Muscle layer of colon (tissue), 2 donors: ENCODE measurements around the gene XYLT1.

Experiments
- H3K27ac ChIP-seq: one replicate; pipeline ENCODE4 v1.7.0; 2013; ENCODE audit warnings: low read depth, mild to moderate bottlenecking, low read length, moderate library complexity
- H3K27me3 ChIP-seq, 2 donors: one replicate each; pipeline ENCODE4 v1.7.0; 2013; ENCODE audit warnings: low read length in 2 of 2, mild to moderate bottlenecking in 2 of 2; ENCODE audit not compliant: insufficient read depth in 2 of 2, control insufficient read depth in 1 of 2
- H3K36me3 ChIP-seq: one replicate; pipeline ENCODE4 v1.7.0; 2013; ENCODE audit warnings: mild to moderate bottlenecking, low read length; ENCODE audit not compliant: insufficient read depth
- H3K4me1 ChIP-seq: one replicate; pipeline ENCODE4 v1.7.0; 2013; ENCODE audit warnings: mild to moderate bottlenecking, low read length; ENCODE audit not compliant: insufficient read depth
- H3K4me3 ChIP-seq, 2 donors: one replicate each; pipeline ENCODE4 v1.7.0; 2013; ENCODE audit warnings: low read length in 2 of 2, low read depth in 1 of 2, mild to moderate bottlenecking in 1 of 2, moderate library complexity in 1 of 2
- H3K9ac ChIP-seq: one replicate; pipeline ENCODE4 v1.7.0; 2013; ENCODE audit warnings: low read length
- H3K9me3 ChIP-seq: one replicate; pipeline ENCODE4 v1.7.0; 2013; ENCODE audit warnings: mild to moderate bottlenecking, low read length
- donor health status: abdominal sarcoma.
- donor health status: Adenocarcinoma of cecum.

The XYLT1 gene

GRCh38 chr16:17107450-17107849, 363.3 kb downstream of the XYLT1 start:
- H3K36me3 ChIP-seq, result peaks cover 23% of the 10 kb centered on the region
- H3K27ac ChIP-seq, result no peak overlapping the region

GRCh38 chr16:17106243-17106791, 364.4 kb downstream of the XYLT1 start:
- Histone ChIP-seq H3K4me1 (no peaks in the 10 kb centered on the region), H3K9ac (no peak overlapping the region), H3K9me3 (no peaks in the 10 kb centered on the region), H3K4me3 (no peak overlapping the region), H3K27me3 (no peaks in the 10 kb centered on the region), H3K36me3 (peaks cover 23% of the 10 kb centered on the region), H3K27ac (no peak overlapping the region)

More at GRCh38 chr16:17107450-17107849, 363.3 kb downstream of the XYLT1 start:
- Histone ChIP-seq H3K4me3 (no peak overlapping the region), H3K27me3 (no peaks in the 10 kb centered on the region), H3K9ac (no peak overlapping the region), H3K9me3 (no peaks in the 10 kb centered on the region), H3K4me1 (no peaks in the 10 kb centered on the region)

GRCh38 chr16:17105239-17105797, 365.4 kb downstream of the XYLT1 start:
- no peak overlapping the region for H3K27ac ChIP-seq
- H3K36me3 ChIP-seq, result peaks cover 22% of the 10 kb centered on the region
- H3K9ac ChIP-seq, result no peak overlapping the region
- H3K4me3 ChIP-seq, result no peak overlapping the region
- H3K4me1 ChIP-seq, result no peaks in the 10 kb centered on the region
- H3K27me3 ChIP-seq, result no peaks in the 10 kb centered on the region
- H3K9me3 ChIP-seq, result no peaks in the 10 kb centered on the region

- Histone ChIP-seq H3K4me3 (no peak overlapping the region), H3K36me3 (peaks cover 16% of the 10 kb centered on the region), H3K9me3 (no peaks in the 10 kb centered on the region)
These were observed 366.1 kb downstream of the XYLT1 start for GRCh38 chr16:17104654-17105053.

GRCh38 chr16:17103216-17103615, 367.5 kb downstream of the XYLT1 start:
- Histone ChIP-seq H3K4me3 (no peak overlapping the region), H3K9me3 (no peaks in the 10 kb centered on the region), H3K9ac (no peak overlapping the region), H3K27me3 (no peaks in the 10 kb centered on the region), H3K27ac (no peak overlapping the region), H3K36me3 (peaks cover 2% of the 10 kb centered on the region), H3K4me1 (no peaks in the 10 kb centered on the region)

More at GRCh38 chr16:17104654-17105053, 366.1 kb downstream of the XYLT1 start:
- no peak overlapping the region for H3K9ac ChIP-seq
- no peaks in the 10 kb centered on the region for H3K4me1 ChIP-seq
- no peak overlapping the region for H3K27ac ChIP-seq
- no peaks in the 10 kb centered on the region for H3K27me3 ChIP-seq

- Histone ChIP-seq H3K27ac (no peak overlapping the region), H3K4me1 (no peaks in the 10 kb centered on the region), H3K4me3 (no peak overlapping the region), H3K9me3 (no peaks in the 10 kb centered on the region), H3K36me3 (no peaks in the 10 kb centered on the region), H3K27me3 (no peaks in the 10 kb centered on the region), H3K9ac (no peak overlapping the region)
These were observed 369.1 kb downstream of the XYLT1 start for GRCh38 chr16:17101646-17102045.

GRCh38 chr16:17098685-17099084, 372.1 kb downstream of the XYLT1 start:
- Histone ChIP-seq H3K4me1 (no peaks in the 10 kb centered on the region), H3K9me3 (no peaks in the 10 kb centered on the region), H3K36me3 (no peaks in the 10 kb centered on the region), H3K27me3 (no peaks in the 10 kb centered on the region), H3K9ac (no peak overlapping the region), H3K4me3 (no peak overlapping the region), H3K27ac (no peak overlapping the region)

- no peak overlapping the region for H3K4me3 ChIP-seq
- no peak overlapping the region for H3K9ac ChIP-seq
- H3K27me3 ChIP-seq, result no peaks in the 10 kb centered on the region
- H3K4me1 ChIP-seq, result no peaks in the 10 kb centered on the region
- no peaks in the 10 kb centered on the region for H3K9me3 ChIP-seq
- H3K27ac ChIP-seq, result no peak overlapping the region
- H3K36me3 ChIP-seq, result no peaks in the 10 kb centered on the region
These were observed 386.6 kb downstream of the XYLT1 start for GRCh38 chr16:17084130-17084529.

GRCh38 chr16:17083628-17084027, 387.1 kb downstream of the XYLT1 start:
- Histone ChIP-seq H3K4me1 (no peaks in the 10 kb centered on the region), H3K9ac (no peak overlapping the region), H3K9me3 (no peaks in the 10 kb centered on the region), H3K4me3 (no peak overlapping the region), H3K36me3 (no peaks in the 10 kb centered on the region), H3K27ac (no peak overlapping the region), H3K27me3 (no peaks in the 10 kb centered on the region)

- Histone ChIP-seq H3K36me3 (no peaks in the 10 kb centered on the region), H3K27me3 (no peaks in the 10 kb centered on the region), H3K9me3 (no peaks in the 10 kb centered on the region), H3K4me3 (no peak overlapping the region), H3K27ac (no peak overlapping the region), H3K4me1 (no peaks in the 10 kb centered on the region), H3K9ac (no peak overlapping the region)
These were observed 388.5 kb downstream of the XYLT1 start for GRCh38 chr16:17082095-17082882.

GRCh38 chr16:17080105-17080504, 390.7 kb downstream of the XYLT1 start:
- H3K4me1 ChIP-seq, result no peaks in the 10 kb centered on the region
- H3K27ac ChIP-seq, result no peak overlapping the region

More at GRCh38 chr16:17080105-17080504, 390.7 kb downstream of the XYLT1 start:
- Histone ChIP-seq H3K36me3 (no peaks in the 10 kb centered on the region), H3K9me3 (no peaks in the 10 kb centered on the region), H3K27me3 (no peaks in the 10 kb centered on the region), H3K4me3 (no peak overlapping the region), H3K9ac (no peak overlapping the region)
